ENCODE data around the gene MPHOSPH6. TPM values are rescaled to one million over a fixed set of nuclear protein-coding genes. Genes with fewer than 3 reads are reported as not detected.

MPHOSPH6 gene
- total RNA-seq, 4 donors from 2014 or later: 5.0 to 47.7 (median 32.4) TPM; not detected in 1

- Histone ChIP-seq H3K4me3 (no peak overlapping the region), H3K36me3 (no peaks in the 10 kb centered on the region), H3K9me3 (no peaks in the 10 kb centered on the region), H3K27ac (no peak overlapping the region), H3K4me1 (no peaks in the 10 kb centered on the region), H3K27me3 (no peaks in the 10 kb centered on the region)
- TF ChIP-seq EP300 (IDR thresholded peaks at IDR 0.05; ENCODE audit: low read depth): no peak
- no peak for TF ChIP-seq CTCF (IDR thresholded peaks at IDR 0.05)
- no peak for TF ChIP-seq POLR2AphosphoS5 (IDR thresholded peaks at IDR 0.05)
- TF ChIP-seq POLR2A (IDR thresholded peaks at IDR 0.05): no peak
- intact Hi-C loops (cut with DNase I; ENCODE audit: low total_unique reads) (no loop called here), in situ Hi-C loops (cut with MboI; ENCODE audit: low pct_ligation_motif_present in 1 of 4, low pct_unique_long_range_greater_than_20kb in 1 of 4, low sequenced_read_pairs in 3 of 4) (no loop called here)
- DNase-seq: no peak
Observed at GRCh38 chr16:82185012-82185411, 15.0 kb upstream of the MPHOSPH6 start.

GRCh38 chr16:82184213-82184612 lies 14.2 kb upstream of the MPHOSPH6 start:
- no peaks in the 10 kb centered on the region for H3K9me3 ChIP-seq
- WGBS, 2 donors (ENCODE audit: low coverage in 1 of 2): 85 to 86% methylated on average over 5 of the region's 5 CpGs
- intact Hi-C loops (cut with DNase I; ENCODE audit: low total_unique reads) (no loop called here), in situ Hi-C loops (cut with MboI; ENCODE audit: low pct_ligation_motif_present in 1 of 4, low pct_unique_long_range_greater_than_20kb in 1 of 4, low sequenced_read_pairs in 3 of 4) (no loop called here)
- no peaks in the 10 kb centered on the region for H3K36me3 ChIP-seq
- TF ChIP-seq POLR2A (IDR thresholded peaks at IDR 0.05) (no peak), CTCF (IDR thresholded peaks at IDR 0.05) (no peak), POLR2AphosphoS5 (IDR thresholded peaks at IDR 0.05) (no peak), EP300 (IDR thresholded peaks at IDR 0.05; ENCODE audit: low read depth) (no peak)
- no peak overlapping the region for H3K27ac ChIP-seq
- H3K4me3 ChIP-seq: no peak overlapping the region
- DNase-seq: no peak
- H3K4me1 ChIP-seq: no peaks in the 10 kb centered on the region
- peaks cover 3% of the 10 kb centered on the region for H3K27me3 ChIP-seq

- H3K27me3 ChIP-seq: peaks cover 10% of the 10 kb centered on the region
- no peak for DNase-seq
- no peaks in the 10 kb centered on the region for H3K4me1 ChIP-seq
- intact Hi-C loops (cut with DNase I; ENCODE audit: low total_unique reads): no loop called here
- H3K9me3 ChIP-seq: no peaks in the 10 kb centered on the region
- H3K27ac ChIP-seq: no peak overlapping the region
- TF ChIP-seq CTCF (IDR thresholded peaks at IDR 0.05) (no peak), EP300 (IDR thresholded peaks at IDR 0.05; ENCODE audit: low read depth) (no peak), POLR2A (IDR thresholded peaks at IDR 0.05) (no peak), POLR2AphosphoS5 (IDR thresholded peaks at IDR 0.05) (no peak)
- H3K36me3 ChIP-seq: no peaks in the 10 kb centered on the region
- 81 to 88% methylated on average over 1 of the region's 1 CpG for whole genome bisulfite sequencing, 2 donors (ENCODE audit: low coverage in 1 of 2)
- no peak overlapping the region for H3K4me3 ChIP-seq
- in situ Hi-C loops (cut with MboI; ENCODE audit: low pct_ligation_motif_present in 1 of 4, low pct_unique_long_range_greater_than_20kb in 1 of 4, low sequenced_read_pairs in 3 of 4): no loop called here
Observed at GRCh38 chr16:82183004-82183397, 13.0 kb upstream of the MPHOSPH6 start.

GRCh38 chr16:82182266-82183003 lies 12.4 kb upstream of the MPHOSPH6 start:
- DNase-seq: no peak
- Histone ChIP-seq H3K27me3 (peaks cover 13% of the 10 kb centered on the region), H3K27ac (no peak overlapping the region), H3K4me1 (no peaks in the 10 kb centered on the region), H3K9me3 (no peaks in the 10 kb centered on the region), H3K36me3 (no peaks in the 10 kb centered on the region), H3K4me3 (no peak overlapping the region)
- intact Hi-C loops (cut with DNase I; ENCODE audit: low total_unique reads): no loop called here
- TF ChIP-seq POLR2A (IDR thresholded peaks at IDR 0.05) (no peak), EP300 (IDR thresholded peaks at IDR 0.05; ENCODE audit: low read depth) (no peak), POLR2AphosphoS5 (IDR thresholded peaks at IDR 0.05) (no peak), CTCF (IDR thresholded peaks at IDR 0.05) (no peak)
- in situ Hi-C loops (cut with MboI; ENCODE audit: low pct_ligation_motif_present in 1 of 4, low pct_unique_long_range_greater_than_20kb in 1 of 4, low sequenced_read_pairs in 3 of 4): no loop called here
- 65 to 75% methylated on average over 4 of the region's 4 CpGs for WGBS, 2 donors (ENCODE audit: low coverage in 1 of 2)
